MM.1S (cell line): ENCODE results near the gene GRAMD1B.

Source experiments
- DNase-seq: peaks from one replicate; pipeline ENCODE4 v3.0.0-alpha.2; 2015
- H2AFZ ChIP-seq: fragments of 300-600 bp; sonication (generic); 2 replicates; pipeline ENCODE4 v1.6.0; 2016; ENCODE audit warnings: antibody characterized with exemption, low read length
- H3F3A ChIP-seq: fragments of 300-600 bp; sonication (generic); 2 replicates; pipeline ENCODE4 v1.6.1; 2016; ENCODE audit warnings: mild to moderate bottlenecking, antibody characterized with exemption, low read length, moderate library complexity, mixed read lengths; ENCODE audit not compliant: insufficient read depth
- H3K27ac ChIP-seq: fragments of 300-600 bp; sonication (generic); 2 replicates; pipeline ENCODE4 v1.5.1; 2016; ENCODE audit warnings: mild to moderate bottlenecking, low read length
- H3K27me3 ChIP-seq: fragments of 300-600 bp; sonication (generic); replicated peaks from 2 replicates; pipeline ENCODE4 v1.6.0; 2016; ENCODE audit warnings: low read length; ENCODE audit not compliant: insufficient read depth
- H3K36me3 ChIP-seq: fragments of 300-600 bp; sonication (generic); replicated peaks from 2 replicates; pipeline ENCODE4 v1.6.1; 2016; ENCODE audit warnings: mild to moderate bottlenecking, low read length, mixed read lengths; ENCODE audit not compliant: insufficient read depth
- H3K4me1 ChIP-seq: fragments of 300-600 bp; sonication (generic); 2 replicates; pipeline ENCODE4 v1.6.1; 2016; ENCODE audit warnings: low read length, mixed read lengths
- H3K4me2 ChIP-seq: fragments of 300-600 bp; sonication (generic); 2 replicates; pipeline ENCODE4 v1.6.0; 2016; ENCODE audit warnings: low read depth, low read length
- H3K4me3 ChIP-seq: fragments of 300-600 bp; sonication (generic); 2 replicates; pipeline ENCODE4 v1.5.1; 2016; ENCODE audit warnings: low read length, mixed read lengths
- H3K79me2 ChIP-seq: fragments of 300-600 bp; sonication (generic); 2 replicates; pipeline ENCODE4 v1.6.1; 2016; ENCODE audit warnings: mixed run types, low read length, mixed read lengths
- H3K9ac ChIP-seq: fragments of 300-600 bp; sonication (generic); 2 replicates; pipeline ENCODE4 v1.6.1; 2016; ENCODE audit warnings: low read length, mixed read lengths
- H3K9me2 ChIP-seq: fragments of 300-600 bp; sonication (generic); replicated peaks from 2 replicates; pipeline ENCODE4 v1.6.1; 2016; ENCODE audit warnings: mild to moderate bottlenecking, low read length, mixed read lengths; ENCODE audit not compliant: insufficient read depth
- H3K9me3 ChIP-seq: fragments of 300-600 bp; sonication (generic); replicated peaks from 2 replicates; pipeline ENCODE4 v1.6.1; 2016; ENCODE audit warnings: mild to moderate bottlenecking, low read length, mixed read lengths; ENCODE audit not compliant: insufficient read depth
- H4K20me1 ChIP-seq: fragments of 300-600 bp; sonication (generic); 2 replicates; pipeline ENCODE4 v1.6.1; 2016; ENCODE audit warnings: mild to moderate bottlenecking, low read length, moderate library complexity, mixed read lengths; ENCODE audit not compliant: insufficient read depth
- EZH2 ChIP-seq: fragments of 300-600 bp; sonication (generic); optimal IDR thresholded peaks from 2 replicates; pipeline ENCODE3; 2017; ENCODE audit warnings: low read depth, mild to moderate bottlenecking, antibody characterized with exemption, low read length, mixed read lengths
- EZH2phosphoT487 ChIP-seq: fragments of 300-600 bp; sonication (generic); IDR thresholded peaks from 2 replicates; pipeline ENCODE4 v1.6.1; 2018; ENCODE audit warnings: antibody characterized with exemption, low read length
- TF ChIP-seq, protein P1 (sequence below): fragments of 300-600 bp; sonication (generic); IDR thresholded peaks from 2 replicates; pipeline ENCODE4 v1.5.1; 2016; ENCODE audit warnings: antibody characterized with exemption, low read length, mixed read lengths

The GRAMD1B gene

GRCh38 chr11:123477205-123477907 lies 47.3 kb downstream of the GRAMD1B start:
- no peak overlapping the region for H3K4me2 ChIP-seq
- H3K9ac ChIP-seq: no peak overlapping the region
- no peak overlapping the region for H3K27ac ChIP-seq
- no peaks in the 10 kb centered on the region for H3K9me2 ChIP-seq
- H3K79me2 ChIP-seq: no peaks in the 10 kb centered on the region
- TF ChIP-seq EZH2phosphoT487 (no peak), EZH2 (no peak)
- TF ChIP-seq, protein P1, sequence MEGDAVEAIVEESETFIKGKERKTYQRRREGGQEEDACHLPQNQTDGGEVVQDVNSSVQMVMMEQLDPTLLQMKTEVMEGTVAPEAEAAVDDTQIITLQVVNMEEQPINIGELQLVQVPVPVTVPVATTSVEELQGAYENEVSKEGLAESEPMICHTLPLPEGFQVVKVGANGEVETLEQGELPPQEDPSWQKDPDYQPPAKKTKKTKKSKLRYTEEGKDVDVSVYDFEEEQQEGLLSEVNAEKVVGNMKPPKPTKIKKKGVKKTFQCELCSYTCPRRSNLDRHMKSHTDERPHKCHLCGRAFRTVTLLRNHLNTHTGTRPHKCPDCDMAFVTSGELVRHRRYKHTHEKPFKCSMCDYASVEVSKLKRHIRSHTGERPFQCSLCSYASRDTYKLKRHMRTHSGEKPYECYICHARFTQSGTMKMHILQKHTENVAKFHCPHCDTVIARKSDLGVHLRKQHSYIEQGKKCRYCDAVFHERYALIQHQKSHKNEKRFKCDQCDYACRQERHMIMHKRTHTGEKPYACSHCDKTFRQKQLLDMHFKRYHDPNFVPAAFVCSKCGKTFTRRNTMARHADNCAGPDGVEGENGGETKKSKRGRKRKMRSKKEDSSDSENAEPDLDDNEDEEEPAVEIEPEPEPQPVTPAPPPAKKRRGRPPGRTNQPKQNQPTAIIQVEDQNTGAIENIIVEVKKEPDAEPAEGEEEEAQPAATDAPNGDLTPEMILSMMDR: no peak
- no peaks in the 10 kb centered on the region for H4K20me1 ChIP-seq
- H3K36me3 ChIP-seq: no peaks in the 10 kb centered on the region
- H2AFZ ChIP-seq: no peak overlapping the region
- 0 out of 2 replicates have a peak, but pooled peaks cover 4% of the 10 kb centered on the region for H3K27me3 ChIP-seq
- no peaks in the 10 kb centered on the region for H3K9me3 ChIP-seq
- no peak for DNase-seq
- peaks cover 5% of the 10 kb centered on the region for H3K4me1 ChIP-seq
- H3K4me3 ChIP-seq: no peak overlapping the region
- peaks cover 14% of the 10 kb centered on the region for H3F3A ChIP-seq

GRCh38 chr11:123478352-123478987 lies 48.4 kb downstream of the GRAMD1B start:
- peaks cover 14% of the 10 kb centered on the region for H3F3A ChIP-seq
- no peaks in the 10 kb centered on the region for H3K9me2 ChIP-seq
- no peaks in the 10 kb centered on the region for H3K36me3 ChIP-seq
- H3K27ac ChIP-seq: peak overlapping the region; percentile 10; the same call in 1 of the 2 replicates
- H3K9me3 ChIP-seq: no peaks in the 10 kb centered on the region
- TF ChIP-seq EZH2phosphoT487 (no peak), EZH2 (no peak)
- TF ChIP-seq, protein P1: peak; percentile 68
- H3K4me3 ChIP-seq: peak overlapping the region; percentile 58
- H3K4me1 ChIP-seq: peaks cover 5% of the 10 kb centered on the region
- no peaks in the 10 kb centered on the region for H4K20me1 ChIP-seq
- 0 out of 2 replicates have a peak, but pooled peaks cover 4% of the 10 kb centered on the region for H3K27me3 ChIP-seq
- peak overlapping the region; percentile 43; the same call in 1 of the 2 replicates for H3K9ac ChIP-seq
- peak overlapping the region; percentile 71 for H2AFZ ChIP-seq
- H3K79me2 ChIP-seq: no peaks in the 10 kb centered on the region
- peak overlapping the region; percentile 91 for H3K4me2 ChIP-seq
- DNase-seq: peak; percentile 56

GRCh38 chr11:123479048-123479837 lies 49.2 kb downstream of the GRAMD1B start:
- no peaks in the 10 kb centered on the region for H3K79me2 ChIP-seq
- no peaks in the 10 kb centered on the region for H3K9me3 ChIP-seq
- DNase-seq: peak; percentile 83
- peaks cover 5% of the 10 kb centered on the region for H3K4me1 ChIP-seq
- 0 out of 2 replicates have a peak, but pooled peaks cover 4% of the 10 kb centered on the region for H3K27me3 ChIP-seq
- peak overlapping the region; percentile 10; the same call in 1 of the 2 replicates for H3K27ac ChIP-seq
- H3K9ac ChIP-seq: peak overlapping the region; percentile 43; the same call in 1 of the 2 replicates
- H4K20me1 ChIP-seq: no peaks in the 10 kb centered on the region
- H3K9me2 ChIP-seq: no peaks in the 10 kb centered on the region
- peak overlapping the region; percentile 91 for H3K4me2 ChIP-seq
- no peaks in the 10 kb centered on the region for H3K36me3 ChIP-seq
- peak overlapping the region; percentile 71 for H2AFZ ChIP-seq
- peaks cover 14% of the 10 kb centered on the region for H3F3A ChIP-seq
- TF ChIP-seq EZH2phosphoT487: no peak
- no peak for TF ChIP-seq EZH2
- TF ChIP-seq, protein P1: peak; percentile 3; the same call in 1 of the 2 replicates
- H3K4me3 ChIP-seq: peak overlapping the region; percentile 58
